HG03571 (cell line): Measurements from ENCODE around the gene EYA4.

Experiments
- ATAC-seq: cut with Tn5 transposase; IDR thresholded peaks from one replicate; pipeline ENCODE4 v1.9.1; 2021; ENCODE audit not compliant: unreplicated experiment

The EYA4 gene

GRCh38 chr6:133241086-133241900 is at the start of gene EYA4:
TSS of gene EYA4 (plus strand) at chr6:133241357. CDS start at chr6:133274781, 33,424 bp downstream.
- no peak for ATAC-seq

- no peak for ATAC-seq
These were observed 47.8 kb upstream of the EYA4 start for GRCh38 chr6:133193396-133193795.

DNA sequence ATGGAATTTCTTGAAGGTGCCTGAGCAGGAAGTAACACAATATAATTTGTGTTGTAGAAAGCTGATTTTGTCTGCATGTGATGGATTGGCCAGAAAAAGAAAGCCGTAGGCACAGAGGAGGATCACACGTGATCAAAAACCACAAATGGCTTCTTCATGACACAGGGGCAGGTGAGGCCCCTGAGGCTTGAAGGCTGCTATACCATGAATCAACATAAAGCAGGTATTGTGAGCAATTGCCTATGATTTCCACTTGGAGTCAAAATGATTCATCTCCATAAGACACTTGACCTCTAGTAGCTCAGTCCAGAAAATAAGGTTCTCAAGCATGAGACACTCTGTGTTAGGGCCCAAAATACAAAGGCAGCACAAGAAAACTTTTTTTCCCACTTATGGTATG is 42.4 kb upstream of the EYA4 start:
- no peak for ATAC-seq

DNA sequence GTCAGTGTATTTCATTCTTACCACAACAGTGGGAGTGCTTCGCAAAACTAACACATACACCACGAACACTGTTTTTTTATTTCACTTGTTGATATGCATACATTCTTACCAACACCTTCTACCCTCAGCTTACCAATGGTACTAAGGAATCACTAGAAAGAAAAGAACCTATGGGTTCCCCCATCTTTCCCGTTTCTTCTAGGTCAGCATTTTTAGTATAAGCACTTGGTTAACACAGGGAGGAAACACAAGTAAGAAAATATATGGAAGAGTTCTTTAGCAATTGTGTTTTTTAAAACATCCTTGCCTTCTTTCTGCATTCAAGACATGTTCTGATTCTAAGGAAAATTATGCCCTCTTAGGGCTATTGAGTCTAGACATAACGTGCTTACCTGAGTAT is 39.9 kb upstream of the EYA4 start:
- no peak for ATAC-seq

GRCh38 chr6:133202610-133203343 is 38.4 kb upstream of the EYA4 start:
- ATAC-seq: no peak

DNA sequence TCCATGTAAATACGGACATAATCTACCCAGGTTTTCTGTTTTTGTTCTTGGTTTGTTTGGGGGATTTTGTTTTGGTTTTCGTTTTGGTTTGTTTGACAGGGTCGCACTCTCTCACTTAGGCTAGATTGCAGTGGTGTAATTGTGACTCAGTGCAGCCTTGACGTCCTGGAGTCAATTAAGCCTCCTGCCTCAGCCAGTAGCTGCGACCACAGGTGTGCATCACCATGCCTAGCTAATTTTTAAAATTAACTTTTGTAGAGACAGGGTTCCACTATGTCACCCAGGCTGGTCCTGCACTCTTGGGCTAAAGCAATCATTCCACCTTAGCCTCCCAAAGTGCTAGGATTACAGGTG is 37.8 kb upstream of the EYA4 start:
- no peak for ATAC-seq

GRCh38 chr6:133205304-133205703 is 35.9 kb upstream of the EYA4 start:
- no peak for ATAC-seq

- ATAC-seq: no peak
These were observed 34.2 kb upstream of the EYA4 start for GRCh38 chr6:133206942-133207341.

GRCh38 chr6:133207754-133208153 is 33.4 kb upstream of the EYA4 start:
- ATAC-seq: no peak

DNA sequence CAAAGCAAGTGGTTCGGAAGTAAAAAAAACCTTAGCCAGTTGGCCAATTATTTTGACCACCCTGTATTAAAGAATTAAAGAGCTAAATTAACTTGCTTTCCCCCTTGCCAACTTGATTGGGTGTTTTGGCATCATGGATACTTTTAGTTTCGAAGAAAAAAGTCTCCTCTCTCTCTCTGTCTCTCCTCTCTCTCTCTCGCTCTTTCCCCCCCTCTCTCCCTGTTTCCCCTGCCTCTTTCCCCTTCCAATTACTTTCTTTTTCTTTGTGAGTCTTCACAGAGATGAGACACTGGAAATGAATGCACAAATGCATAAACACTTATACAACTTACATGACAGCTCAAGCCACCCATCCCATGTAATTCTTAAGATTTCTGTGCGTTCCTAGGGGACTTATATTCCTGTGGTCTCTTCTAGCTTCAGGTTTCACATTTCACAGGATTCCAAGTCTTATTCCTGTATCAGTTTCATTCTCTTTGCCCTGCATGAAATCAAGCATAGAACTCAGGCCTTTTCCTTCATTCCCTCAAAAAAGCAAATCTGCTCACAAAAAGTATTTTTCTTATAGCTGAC is 32.9 kb upstream of the EYA4 start:
- no peak for ATAC-seq

- ATAC-seq: no peak
These were observed 26.9 kb upstream of the EYA4 start for GRCh38 chr6:133214267-133214666.

- ATAC-seq: no peak
These were observed 22.3 kb upstream of the EYA4 start for GRCh38 chr6:133218852-133219251.

- no peak for ATAC-seq
These were observed 17.6 kb upstream of the EYA4 start for GRCh38 chr6:133223452-133224029.

- no peak for ATAC-seq
These were observed 15.6 kb upstream of the EYA4 start for GRCh38 chr6:133225560-133225959.

DNA sequence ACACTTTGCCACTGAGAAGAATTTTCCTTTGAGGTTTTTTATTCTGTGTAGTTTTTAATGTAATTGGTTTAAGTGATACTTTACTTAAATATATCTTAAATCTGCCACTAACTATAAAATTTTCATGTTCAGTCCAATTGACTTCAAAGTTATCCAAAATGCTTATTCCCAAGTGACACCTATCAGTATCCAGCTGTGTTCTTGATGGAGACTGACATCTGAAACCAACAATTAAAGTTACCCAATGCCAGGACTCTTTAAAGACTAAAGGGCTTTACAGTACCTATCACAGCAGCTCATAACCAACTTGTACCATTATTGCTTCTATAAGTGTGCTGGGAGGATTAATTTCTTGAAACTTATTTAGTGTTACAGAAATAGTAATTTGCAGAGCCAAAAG is 13.8 kb upstream of the EYA4 start:
- no peak for ATAC-seq

GRCh38 chr6:133230052-133230451 is 11.1 kb upstream of the EYA4 start:
- no peak for ATAC-seq

GRCh38 chr6:133235221-133235620 is 5.9 kb upstream of the EYA4 start:
- no peak for ATAC-seq

- no peak for ATAC-seq
These were observed 4.2 kb upstream of the EYA4 start for GRCh38 chr6:133236932-133237331.

GRCh38 chr6:133240511-133241085 is 559 bp upstream of the EYA4 start:
- ATAC-seq: no peak

GRCh38 chr6:133241901-133242636 is 912 bp downstream of the EYA4 start:
- no peak for ATAC-seq
